TTC549 (cell line): Measurements from ENCODE around the gene ISOC2.

Experiments used
- FAIRE-seq: peaks from 2 replicates; lab custom pipeline; 2012; peaks lifted over from hg19 to GRCh38; lab: Jason Lieb, UNC

Gene ISOC2

GRCh38 chr19:55477905-55478304, 16.5 kb upstream of the ISOC2 start:
- no peak for FAIRE-seq

GRCh38 chr19:55476100-55476775, 14.8 kb upstream of the ISOC2 start, which contains the start of gene ZNF628:
Gene ZNF628, plus strand, starts transcription at chr19:55476617. Its CDS starts 3,294 bp downstream, at chr19:55479911.
- FAIRE-seq, result no peak

- no peak for FAIRE-seq
Measured at GRCh38 chr19:55474269-55475265, 13.1 kb upstream of the ISOC2 start.

- no peak for FAIRE-seq
Measured at GRCh38 chr19:55473225-55474012, 12.0 kb upstream of the ISOC2 start.

GRCh38 chr19:55472463-55472862, 11.0 kb upstream of the ISOC2 start:
- no peak for FAIRE-seq

GRCh38 chr19:55471266-55471665, 9.8 kb upstream of the ISOC2 start:
- no peak for FAIRE-seq

GRCh38 chr19:55468054-55468393, 6.6 kb upstream of the ISOC2 start:
- no peak for FAIRE-seq

GRCh38 chr19:55467236-55468053, 6.0 kb upstream of the ISOC2 start:
- FAIRE-seq, result no peak

- FAIRE-seq, result no peak
Measured at GRCh38 chr19:55466241-55466614, 4.8 kb upstream of the ISOC2 start.

GRCh38 chr19:55465460-55466240, 4.2 kb upstream of the ISOC2 start:
- no peak for FAIRE-seq

GRCh38 chr19:55464662-55465054, 3.2 kb upstream of the ISOC2 start, which contains the start of gene C19orf85:
Gene C19orf85, minus strand, starts transcription at chr19:55464751. Its CDS starts 197 bp downstream, at chr19:55464554.
- FAIRE-seq, result no peak

- no peak for FAIRE-seq
Measured at GRCh38 chr19:55464039-55464661, 2.7 kb upstream of the ISOC2 start.

- no peak for FAIRE-seq
Measured at GRCh38 chr19:55463583-55464031, 2.2 kb upstream of the ISOC2 start.

GRCh38 chr19:55462722-55463121, 1.3 kb upstream of the ISOC2 start:
- no peak for FAIRE-seq

- no peak for FAIRE-seq
Measured at GRCh38 chr19:55461974-55462626, 658 bp upstream of the ISOC2 start.

- peak; percentile 53 for FAIRE-seq
Measured at GRCh38 chr19:55460670-55461258, 678 bp downstream of the ISOC2 start.

GRCh38 chr19:55459950-55460657, 1.3 kb downstream of the ISOC2 start:
- FAIRE-seq, result no peak

- no peak for FAIRE-seq
Measured at GRCh38 chr19:55459551-55459949, 1.9 kb downstream of the ISOC2 start.
